Measurements from ENCODE around the gene KLHL7.
"Not testable (repeated sequence)": the region's sequence is repeated elsewhere in the genome, so short reads cannot be mapped to it uniquely, and the experiment has no call there.

The KLHL7 gene

GRCh38 chr7:23183279-23184012 is 77.9 kb downstream of the KLHL7 start:
- DNase-seq (ENCODE audit: low spot score), result no peak

DNA sequence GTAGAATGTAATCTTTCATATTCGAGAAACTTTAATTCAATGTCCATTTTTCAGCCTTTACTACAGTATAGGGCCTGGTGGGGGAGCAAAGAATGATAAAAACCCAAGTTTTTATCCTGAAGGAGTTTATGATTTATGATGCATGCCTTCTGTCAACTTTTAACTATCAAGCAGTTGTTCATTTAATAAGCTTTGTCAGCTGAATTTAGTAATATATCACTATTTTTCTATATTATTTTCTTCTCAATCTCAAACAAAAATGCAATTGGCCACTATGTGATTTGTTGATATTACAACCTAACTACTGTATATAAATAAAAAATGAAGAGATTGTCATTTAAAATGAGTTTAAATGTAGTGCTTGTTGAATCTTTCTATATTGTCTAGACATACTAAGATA is 78.7 kb downstream of the KLHL7 start:
- no peak for DNase-seq (ENCODE audit: low spot score)

GRCh38 chr7:23184709-23185359 is 79.2 kb downstream of the KLHL7 start:
- DNase-seq (ENCODE audit: low spot score), result no peak

DNA sequence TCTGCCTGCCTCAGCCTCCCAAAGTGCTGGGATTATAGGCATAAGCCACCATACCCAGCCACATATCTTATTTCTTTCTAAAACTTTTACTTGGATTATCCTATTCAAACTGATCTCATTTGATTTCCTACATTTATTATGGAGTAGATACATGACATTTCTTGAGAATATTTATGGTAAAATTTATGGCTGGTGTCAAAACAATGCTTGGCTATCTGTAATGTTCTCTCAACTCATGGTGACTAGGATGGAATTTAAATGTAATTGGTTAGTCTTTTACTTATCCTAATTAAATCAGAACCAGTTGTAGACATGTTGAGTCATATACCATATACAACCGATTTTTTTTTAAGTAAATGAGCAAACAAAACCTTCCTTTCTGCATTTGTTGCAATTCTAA is 80.4 kb downstream of the KLHL7 start:
- no peak for DNase-seq (ENCODE audit: low spot score)

DNA sequence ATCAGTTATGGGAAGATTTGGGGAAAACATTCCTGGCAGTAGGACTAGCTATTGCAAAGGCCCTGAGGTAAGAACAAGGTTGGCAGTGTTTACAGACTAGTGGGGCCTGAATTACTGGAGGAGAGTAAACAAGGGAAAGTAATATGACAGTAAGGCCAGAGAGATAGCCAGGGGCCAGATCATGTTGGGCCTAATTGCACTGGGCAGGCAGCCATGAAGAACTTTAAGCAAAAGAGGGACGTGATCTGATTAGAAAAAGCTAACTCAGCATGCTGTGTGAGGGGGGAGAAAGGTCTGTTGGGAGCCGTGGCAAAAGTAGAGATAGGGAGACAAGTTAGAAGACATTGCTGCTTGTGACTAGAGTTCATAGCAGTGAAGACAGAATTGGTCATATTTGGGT is 85.4 kb downstream of the KLHL7 start:
- DNase-seq (ENCODE audit: low spot score), result no peak

- DNase-seq (ENCODE audit: low spot score), result not testable (repeated sequence)
Measured at GRCh38 chr7:23193650-23194227, 88.2 kb downstream of the KLHL7 start.

DNA sequence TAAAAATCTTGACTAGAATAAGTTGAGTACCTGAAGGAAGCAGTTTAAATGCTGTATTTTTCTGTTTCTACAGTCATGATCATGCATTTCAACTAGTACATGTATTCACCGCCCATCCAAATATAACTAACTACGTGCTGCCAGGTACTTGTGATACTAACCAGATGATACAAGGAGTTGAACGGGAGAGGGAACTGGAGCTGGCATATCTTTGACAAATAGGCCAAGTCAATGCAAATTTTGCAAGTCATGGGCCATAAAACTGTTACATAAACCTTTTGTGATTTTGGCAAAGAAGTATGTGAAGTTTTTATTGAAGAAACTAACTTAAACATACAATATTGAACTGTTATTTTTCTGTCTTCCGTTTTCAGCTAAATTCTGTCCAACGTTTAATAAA is 90.7 kb downstream of the KLHL7 start:
- DNase-seq (ENCODE audit: low spot score), result no peak

DNA sequence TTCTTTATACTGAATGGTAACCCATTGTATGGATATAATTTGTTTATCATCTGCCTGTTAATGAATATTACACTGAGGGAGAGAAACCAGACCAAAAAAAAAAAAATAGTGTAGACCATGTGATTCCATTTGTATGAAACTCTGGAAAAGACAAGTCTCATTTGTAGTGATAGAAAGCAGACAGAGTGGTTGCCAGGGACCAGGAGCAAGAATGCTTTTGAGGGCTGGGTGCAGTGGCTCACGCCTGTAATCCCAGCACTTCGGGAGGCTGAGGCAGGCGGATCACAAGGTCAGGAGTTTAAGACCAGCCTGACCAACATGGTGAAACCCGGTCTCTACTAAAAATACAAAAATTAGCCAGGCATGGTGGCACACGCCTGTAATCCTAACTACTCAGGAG is 92.2 kb downstream of the KLHL7 start:
- DNase-seq (ENCODE audit: low spot score), result not testable (repeated sequence)

DNA sequence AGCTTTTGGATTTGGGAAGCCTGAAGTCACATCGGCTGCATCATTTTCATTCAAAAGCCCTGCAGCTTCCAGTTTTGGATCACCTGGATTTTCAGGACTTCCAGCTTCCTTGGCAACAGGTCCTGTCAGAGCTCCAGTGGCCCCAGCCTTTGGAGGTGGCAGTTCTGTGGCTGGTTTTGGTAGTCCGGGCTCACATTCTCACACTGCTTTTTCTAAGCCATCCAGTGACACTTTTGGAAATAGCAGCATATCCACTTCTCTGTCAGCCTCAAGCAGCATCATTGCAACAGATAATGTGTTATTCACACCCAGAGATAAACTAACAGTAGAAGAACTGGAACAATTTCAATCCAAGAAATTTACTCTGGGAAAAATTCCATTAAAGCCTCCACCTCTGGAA is 94.7 kb downstream of the KLHL7 start:
- no peak for DNase-seq (ENCODE audit: low spot score)

DNA sequence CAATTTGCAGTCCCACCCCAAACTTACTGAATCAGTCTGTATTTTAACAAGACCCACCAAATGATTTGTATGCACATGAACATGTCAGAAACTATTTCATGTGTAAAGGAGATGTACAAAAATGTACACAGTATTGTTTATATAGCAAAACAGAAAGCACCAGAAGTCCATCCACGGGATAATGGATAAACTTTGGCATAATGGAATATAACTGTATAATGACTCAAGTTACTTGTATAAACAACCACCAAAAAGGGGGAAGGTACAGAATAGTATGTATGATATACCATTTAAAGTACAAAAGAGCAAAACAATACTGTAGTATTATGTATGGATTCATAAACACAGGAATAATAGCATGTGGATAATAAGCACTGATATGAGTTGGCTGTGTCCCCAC is 98.7 kb downstream of the KLHL7 start:
- DNase-seq (ENCODE audit: low spot score), result no peak

GRCh38 chr7:23205577-23205908 is 100.0 kb downstream of the KLHL7 start:
- no peak for DNase-seq (ENCODE audit: low spot score)

GRCh38 chr7:23205909-23206767 is 100.6 kb downstream of the KLHL7 start:
- no peak for DNase-seq (ENCODE audit: low spot score)

- DNase-seq (ENCODE audit: low spot score), result no peak
Measured at GRCh38 chr7:23207021-23207420, 101.4 kb downstream of the KLHL7 start.

GRCh38 chr7:23207884-23208283 is 102.3 kb downstream of the KLHL7 start:
- DNase-seq (ENCODE audit: low spot score), result no peak

- DNase-seq (ENCODE audit: low spot score), result no peak
Measured at GRCh38 chr7:23208316-23208715, 102.7 kb downstream of the KLHL7 start.

GRCh38 chr7:23210506-23210905 is 104.9 kb downstream of the KLHL7 start:
- DNase-seq (ENCODE audit: low spot score), result no peak

- no peak for DNase-seq (ENCODE audit: low spot score)
Measured at GRCh38 chr7:23211589-23211988, 106.0 kb downstream of the KLHL7 start.

GRCh38 chr7:23212395-23212794 is 106.8 kb downstream of the KLHL7 start:
- DNase-seq (ENCODE audit: low spot score), result no peak

DNA sequence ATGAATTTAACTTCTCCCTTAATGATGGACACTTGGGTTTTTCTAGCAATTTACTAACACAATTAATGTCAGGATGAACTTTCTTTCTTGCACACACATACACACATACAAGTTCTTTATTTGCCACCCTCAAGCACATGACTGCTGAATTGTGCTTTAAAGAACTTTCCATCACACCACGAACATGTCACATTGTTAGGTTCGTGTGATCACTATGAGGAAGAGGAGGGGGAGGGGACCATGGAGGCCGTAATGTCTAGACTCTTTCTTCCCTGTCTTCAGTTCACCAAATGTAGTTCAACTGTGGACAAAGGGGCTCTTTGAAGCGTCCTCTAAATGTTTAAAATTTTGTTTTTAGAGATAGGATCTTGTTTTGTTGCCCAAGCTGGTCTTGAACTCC is 107.3 kb downstream of the KLHL7 start:
- DNase-seq (ENCODE audit: low spot score), result no peak

- no peak for DNase-seq (ENCODE audit: low spot score)
Measured at GRCh38 chr7:23213755-23214154, 108.2 kb downstream of the KLHL7 start.

DNA sequence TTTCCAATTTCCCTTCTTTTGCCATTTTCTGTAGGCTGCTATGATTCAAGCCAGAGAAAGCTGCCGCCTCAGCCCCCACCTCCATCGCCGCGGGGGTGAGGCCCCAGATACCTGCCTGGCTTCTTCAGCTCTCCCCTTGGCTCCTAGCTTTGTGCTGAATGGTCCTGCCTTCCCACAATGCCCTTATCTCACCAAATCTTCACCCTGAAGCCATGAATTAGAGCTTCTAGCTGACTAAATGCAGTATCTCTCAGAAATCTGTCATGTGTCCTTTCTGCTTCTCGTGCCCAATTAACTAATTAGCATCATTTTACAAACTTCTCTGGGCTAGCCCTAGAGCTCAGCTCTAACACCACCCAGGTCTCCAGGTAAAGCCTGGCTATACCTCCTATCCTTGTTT is 108.8 kb downstream of the KLHL7 start:
- DNase-seq (ENCODE audit: low spot score), result no peak

GRCh38 chr7:23214938-23215337 is 109.4 kb downstream of the KLHL7 start:
- DNase-seq (ENCODE audit: low spot score), result no peak

DNA sequence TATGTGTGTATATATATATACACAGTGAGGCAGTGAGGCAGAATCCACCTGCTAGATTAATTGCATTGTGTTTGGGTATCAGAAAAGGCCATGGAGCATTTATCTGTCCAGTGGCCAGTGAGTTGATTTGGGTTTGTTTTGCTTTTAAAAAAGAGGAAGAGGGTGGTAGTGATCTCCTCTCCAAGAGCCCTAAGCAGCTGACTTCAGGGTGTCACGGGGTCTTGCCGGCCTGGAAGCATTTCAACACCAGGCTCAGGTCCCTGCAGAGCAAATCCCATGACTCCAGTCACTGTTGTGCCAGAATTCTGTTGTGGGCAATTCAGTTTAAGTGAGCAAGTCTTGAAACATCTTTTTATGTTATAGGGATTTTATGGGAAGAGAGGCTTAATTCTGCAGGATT is 110.4 kb downstream of the KLHL7 start:
- DNase-seq (ENCODE audit: low spot score), result no peak

All from ecto neural progenitor cell (in vitro differentiated cells).